GM18951 (cell line): ENCODE measurements around the gene C3orf52.

Experiments
- POLR2A ChIP-seq: IDR thresholded peaks from 4 replicates; pipeline ENCODE4 v1.6.1; 2011; ENCODE audit warnings: mild to moderate bottlenecking; ENCODE audit not compliant: insufficient read length, insufficient read depth; ENCODE audit errors: extremely low read depth
- in situ Hi-C: fragments of 300-500 bp; cut with MboI; formaldehyde crosslinking; loops from one replicate; pipeline ENCODE4 v1.12.0; 2022; ENCODE audit warnings: low sequenced_read_pairs, mixed read lengths, inconsistent platforms; ENCODE audit not compliant: unreplicated experiment

Gene C3orf52

GRCh38 chr3:112141293-112141692, 55.1 kb downstream of the C3orf52 start:
- in situ Hi-C loops: loop anchor here (10.0 kb wide), 1 partner anchor 384 kb away; no protein-coding TSS in a partner anchor
- TF ChIP-seq POLR2A: no peak

DNA sequence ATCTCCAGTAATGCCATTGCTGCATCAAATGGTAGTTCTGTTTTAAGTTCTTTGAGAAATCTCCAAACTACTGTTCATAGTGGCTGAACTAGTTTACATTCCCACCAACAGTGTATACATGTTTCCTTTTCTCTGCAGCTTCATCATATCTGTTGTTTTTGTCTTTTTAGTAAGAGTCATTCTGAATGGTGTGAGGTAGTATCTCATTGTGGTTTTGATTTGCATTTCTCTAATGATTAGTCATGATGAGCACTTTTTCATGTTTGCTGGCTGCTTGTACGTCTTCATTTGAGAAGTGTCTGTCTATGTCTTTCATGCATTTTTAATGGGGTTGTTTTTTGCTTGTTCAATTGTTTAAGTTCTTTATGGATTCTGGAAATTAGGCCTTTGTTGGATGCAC, 57.1 kb downstream of the C3orf52 start:
- TF ChIP-seq POLR2A: no peak
- in situ Hi-C loops: loop anchor here (10.0 kb wide), 1 partner anchor 382 kb away; no protein-coding TSS in a partner anchor

DNA sequence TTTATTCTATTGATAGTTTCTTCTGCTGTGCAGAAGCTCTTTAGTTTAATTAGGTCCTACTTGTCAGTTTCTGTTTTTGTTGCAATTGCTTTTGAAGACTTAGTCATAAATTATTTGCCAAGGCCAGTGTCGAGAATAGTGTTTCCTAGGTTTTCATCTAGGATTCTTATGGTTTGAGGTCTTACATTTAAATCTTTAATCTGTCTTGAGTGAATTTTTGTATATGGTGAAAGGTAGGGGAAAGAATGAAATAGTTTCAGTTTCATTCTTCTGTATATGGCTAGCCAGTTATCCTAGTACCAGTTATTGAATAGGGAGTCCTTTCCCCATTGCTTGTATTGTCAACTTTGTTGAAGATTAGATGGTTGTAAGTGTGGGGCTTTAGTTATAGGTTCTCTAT, 57.5 kb downstream of the C3orf52 start:
- in situ Hi-C loops: loop anchor here (10.0 kb wide), 1 partner anchor 381 kb away; no protein-coding TSS in a partner anchor
- no peak for TF ChIP-seq POLR2A

- in situ Hi-C loops: loop anchor here (10.0 kb wide), 1 partner anchor 376 kb away; no protein-coding TSS in a partner anchor
- TF ChIP-seq POLR2A: no peak
Measured at GRCh38 chr3:112149136-112149535, 62.9 kb downstream of the C3orf52 start.

DNA sequence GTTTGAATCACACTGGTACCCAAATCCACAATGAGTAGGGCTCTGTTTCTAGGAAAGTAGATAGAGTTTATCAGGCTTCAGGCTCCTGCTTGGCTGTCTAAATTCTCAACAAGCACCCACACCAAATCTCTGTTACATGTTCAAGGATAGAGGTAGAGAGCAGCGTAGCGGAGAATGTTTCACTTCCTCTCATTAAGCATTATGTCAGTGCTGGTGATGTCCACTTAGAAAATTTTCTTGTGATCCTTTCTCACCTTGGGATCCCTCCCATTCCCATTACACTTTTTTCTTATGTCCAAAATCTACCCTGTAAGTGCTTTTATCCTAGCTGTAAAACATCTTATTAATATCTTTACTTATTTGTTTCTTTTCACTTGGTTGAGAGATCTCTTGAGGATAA, 81.6 kb downstream of the C3orf52 start:
- in situ Hi-C loops: no loop called here
- TF ChIP-seq POLR2A: no peak
